Measurements from ENCODE around the gene GABRR2.

The GABRR2 gene

GRCh38 chr6:89275900-89276299 lies 39.2 kb downstream of the GABRR2 start:
- no peaks in the 10 kb centered on the region for H3K4me1 Mint-ChIP-seq (ENCODE audit: low read depth in 2 of 2)
- H3K36me3 Mint-ChIP-seq (ENCODE audit: insufficient read depth), result no peaks in the 10 kb centered on the region
- no peak overlapping the region for H3K27ac Mint-ChIP-seq

GRCh38 chr6:89273816-89274215 lies 41.3 kb downstream of the GABRR2 start:
- Mint-ChIP-seq H3K4me3 (no peak overlapping the region), H3K9me3 (no peaks in the 10 kb centered on the region), H3K27ac (no peak overlapping the region), H3K27me3 (peaks cover 5 to 7% of the 10 kb centered on the region in 2 donors), H3K4me1 (ENCODE audit: low read depth in 2 of 2) (no peaks in the 10 kb centered on the region), H3K36me3 (ENCODE audit: insufficient read depth) (no peaks in the 10 kb centered on the region)
- ATAC-seq (replicated peaks) (no peak), DNase-seq (no peak)

More at GRCh38 chr6:89275900-89276299, 39.2 kb downstream of the GABRR2 start:
- Mint-ChIP-seq H3K4me3 (no peak overlapping the region), H3K9me3 (no peaks in the 10 kb centered on the region), H3K27me3 (peaks cover 5 to 9% of the 10 kb centered on the region in 2 donors)
- ATAC-seq (replicated peaks), result no peak
- no peak for DNase-seq

- no peaks in the 10 kb centered on the region for H3K9me3 Mint-ChIP-seq
- no peaks in the 10 kb centered on the region for H3K4me1 Mint-ChIP-seq (ENCODE audit: low read depth in 2 of 2)
- H3K4me3 Mint-ChIP-seq, result no peak overlapping the region
- H3K27ac Mint-ChIP-seq, result no peak overlapping the region
- H3K27me3 Mint-ChIP-seq, result peaks cover 0 to 5% of the 10 kb centered on the region in 2 donors
- no peaks in the 10 kb centered on the region for H3K36me3 Mint-ChIP-seq (ENCODE audit: insufficient read depth)
- DNase-seq, result no peak
- ATAC-seq (replicated peaks), result no peak
Observed at GRCh38 chr6:89272596-89272995, 42.5 kb downstream of the GABRR2 start.

- peak overlapping the region in 1 of 2 donors; percentile 44 for H3K27ac Mint-ChIP-seq
- no peak for DNase-seq
- H3K9me3 Mint-ChIP-seq, result no peaks in the 10 kb centered on the region
Observed at GRCh38 chr6:89270951-89271721, 44.0 kb downstream of the GABRR2 start.

GRCh38 chr6:89269981-89270380 lies 45.1 kb downstream of the GABRR2 start:
- H3K4me3 Mint-ChIP-seq, result no peak overlapping the region
- no peaks in the 10 kb centered on the region for H3K4me1 Mint-ChIP-seq (ENCODE audit: low read depth in 2 of 2)
- H3K27ac Mint-ChIP-seq, result no peak overlapping the region
- H3K9me3 Mint-ChIP-seq, result no peaks in the 10 kb centered on the region
- DNase-seq (no peak), ATAC-seq (replicated peaks) (no peak)
- peaks cover 0 to 9% of the 10 kb centered on the region in 2 donors for H3K27me3 Mint-ChIP-seq
- H3K36me3 Mint-ChIP-seq (ENCODE audit: insufficient read depth), result no peaks in the 10 kb centered on the region

More at GRCh38 chr6:89270951-89271721, 44.0 kb downstream of the GABRR2 start:
- no peaks in the 10 kb centered on the region for H3K36me3 Mint-ChIP-seq (ENCODE audit: insufficient read depth)
- H3K27me3 Mint-ChIP-seq, result no peaks in the 10 kb centered on the region
- H3K4me3 Mint-ChIP-seq, result no peak overlapping the region
- ATAC-seq (replicated peaks), result no peak
- H3K4me1 Mint-ChIP-seq (ENCODE audit: low read depth in 2 of 2), result no peaks in the 10 kb centered on the region

- ATAC-seq (replicated peaks) (no peak), DNase-seq (no peak)
- H3K4me3 Mint-ChIP-seq, result no peak overlapping the region
- no peaks in the 10 kb centered on the region for H3K36me3 Mint-ChIP-seq (ENCODE audit: insufficient read depth)
- H3K27ac Mint-ChIP-seq, result no peak overlapping the region
- no peaks in the 10 kb centered on the region for H3K4me1 Mint-ChIP-seq (ENCODE audit: low read depth in 2 of 2)
- H3K9me3 Mint-ChIP-seq, result no peaks in the 10 kb centered on the region
- peaks cover 4 to 17% of the 10 kb centered on the region in 2 donors for H3K27me3 Mint-ChIP-seq
Observed at GRCh38 chr6:89269252-89269651, 45.8 kb downstream of the GABRR2 start.

- H3K27me3 Mint-ChIP-seq, result peaks cover 9 to 21% of the 10 kb centered on the region in 2 donors
- H3K4me3 Mint-ChIP-seq, result no peak overlapping the region
- H3K9me3 Mint-ChIP-seq, result no peaks in the 10 kb centered on the region
- ATAC-seq (replicated peaks) (no peak), DNase-seq (no peak)
- H3K4me1 Mint-ChIP-seq (ENCODE audit: low read depth in 2 of 2), result no peaks in the 10 kb centered on the region
- H3K36me3 Mint-ChIP-seq (ENCODE audit: insufficient read depth), result no peaks in the 10 kb centered on the region
- no peak overlapping the region for H3K27ac Mint-ChIP-seq
Observed at GRCh38 chr6:89268776-89269175, 46.3 kb downstream of the GABRR2 start.

- no peaks in the 10 kb centered on the region for H3K9me3 Mint-ChIP-seq
- DNase-seq (no peak), ATAC-seq (replicated peaks) (no peak)
- H3K27ac Mint-ChIP-seq, result no peak overlapping the region
- no peaks in the 10 kb centered on the region for H3K36me3 Mint-ChIP-seq (ENCODE audit: insufficient read depth)
- peaks cover 9 to 21% of the 10 kb centered on the region in 2 donors for H3K27me3 Mint-ChIP-seq
- H3K4me3 Mint-ChIP-seq, result no peak overlapping the region
- no peaks in the 10 kb centered on the region for H3K4me1 Mint-ChIP-seq (ENCODE audit: low read depth in 2 of 2)
Observed at GRCh38 chr6:89267918-89268317, 47.2 kb downstream of the GABRR2 start.

- no peaks in the 10 kb centered on the region for H3K9me3 Mint-ChIP-seq
- H3K36me3 Mint-ChIP-seq (ENCODE audit: insufficient read depth), result no peaks in the 10 kb centered on the region
- peaks cover 9 to 21% of the 10 kb centered on the region in 2 donors for H3K27me3 Mint-ChIP-seq
- no peak for DNase-seq
- H3K4me3 Mint-ChIP-seq, result no peak overlapping the region
- H3K4me1 Mint-ChIP-seq (ENCODE audit: low read depth in 2 of 2), result no peaks in the 10 kb centered on the region
- ATAC-seq (replicated peaks), result no peak
- no peak overlapping the region for H3K27ac Mint-ChIP-seq
Observed at GRCh38 chr6:89264296-89264695, 50.8 kb downstream of the GABRR2 start.

- Mint-ChIP-seq H3K9me3 (no peaks in the 10 kb centered on the region), H3K4me3 (no peak overlapping the region), H3K27ac (no peak overlapping the region), H3K36me3 (ENCODE audit: insufficient read depth) (no peaks in the 10 kb centered on the region), H3K4me1 (ENCODE audit: low read depth in 2 of 2) (no peaks in the 10 kb centered on the region), H3K27me3 (peaks cover 9 to 20% of the 10 kb centered on the region in 2 donors)
- ATAC-seq (replicated peaks) (no peak), DNase-seq (no peak)
Observed at GRCh38 chr6:89260832-89261231, 54.3 kb downstream of the GABRR2 start.

- Mint-ChIP-seq H3K9me3 (no peaks in the 10 kb centered on the region), H3K27me3 (peaks cover 9 to 15% of the 10 kb centered on the region in 2 donors), H3K4me3 (no peak overlapping the region), H3K36me3 (ENCODE audit: insufficient read depth) (no peaks in the 10 kb centered on the region), H3K27ac (no peak overlapping the region), H3K4me1 (ENCODE audit: low read depth in 2 of 2) (no peaks in the 10 kb centered on the region)
- ATAC-seq (replicated peaks) (no peak), DNase-seq (no peak)
Observed at GRCh38 chr6:89260310-89260709, 54.8 kb downstream of the GABRR2 start.

- DNase-seq (no peak), ATAC-seq (replicated peaks) (no peak)
- Mint-ChIP-seq H3K4me3 (no peak overlapping the region), H3K4me1 (ENCODE audit: low read depth in 2 of 2) (no peaks in the 10 kb centered on the region), H3K36me3 (ENCODE audit: insufficient read depth) (no peaks in the 10 kb centered on the region), H3K9me3 (no peaks in the 10 kb centered on the region), H3K27me3 (peaks cover 1 to 2% of the 10 kb centered on the region in 2 donors), H3K27ac (no peak overlapping the region)
Observed at GRCh38 chr6:89258912-89259311, 56.2 kb downstream of the GABRR2 start.

GRCh38 chr6:89257781-89258180 lies 57.3 kb downstream of the GABRR2 start:
- H3K27ac Mint-ChIP-seq, result no peak overlapping the region
- ATAC-seq (replicated peaks) (no peak), DNase-seq (no peak)
- no peak overlapping the region for H3K4me3 Mint-ChIP-seq
- H3K9me3 Mint-ChIP-seq, result no peaks in the 10 kb centered on the region
- H3K27me3 Mint-ChIP-seq, result no peaks in the 10 kb centered on the region
- H3K4me1 Mint-ChIP-seq (ENCODE audit: low read depth in 2 of 2), result no peaks in the 10 kb centered on the region
- H3K36me3 Mint-ChIP-seq (ENCODE audit: insufficient read depth), result no peaks in the 10 kb centered on the region

GRCh38 chr6:89257346-89257745 lies 57.8 kb downstream of the GABRR2 start:
- no peaks in the 10 kb centered on the region for H3K27me3 Mint-ChIP-seq
- no peaks in the 10 kb centered on the region for H3K36me3 Mint-ChIP-seq (ENCODE audit: insufficient read depth)
- ATAC-seq (replicated peaks) (no peak), DNase-seq (no peak)
- no peak overlapping the region for H3K4me3 Mint-ChIP-seq
- no peaks in the 10 kb centered on the region for H3K4me1 Mint-ChIP-seq (ENCODE audit: low read depth in 2 of 2)
- H3K27ac Mint-ChIP-seq, result no peak overlapping the region
- no peaks in the 10 kb centered on the region for H3K9me3 Mint-ChIP-seq
